Liver (tissue), 3 donors: Measurements from ENCODE around the gene PLEKHA6.

ENCODE experiments used
- ATF3 ChIP-seq: IDR thresholded peaks from 2 replicates; pipeline ENCODE4 v1.6.1; 2016; ENCODE audit warnings: antibody characterized with exemption
- CTCF ChIP-seq: fragments of 150-350 bp; IDR thresholded peaks from 2 replicates; pipeline ENCODE4 v1.5.1; 2017; ENCODE audit warnings: improper control_type of control experiment, low read depth, low read length; ENCODE audit not compliant: missing input control
- HNF4A ChIP-seq, 2 donors: conservative IDR thresholded peaks; 2 replicates each; pipeline ENCODE4 v1.6.1; 2016; ENCODE audit warnings: antibody characterized with exemption in 2 of 2, mild to moderate bottlenecking in 2 of 2
- HNF4G ChIP-seq: IDR thresholded peaks from 2 replicates; pipeline ENCODE4 v1.6.1; 2016; ENCODE audit warnings: antibody characterized with exemption
- MAX ChIP-seq: IDR thresholded peaks from 2 replicates; pipeline ENCODE4 v1.6.1; 2016; ENCODE audit warnings: antibody characterized with exemption
- NR2F2 ChIP-seq: IDR thresholded peaks from 2 replicates; pipeline ENCODE4 v1.6.1; 2016; ENCODE audit warnings: antibody characterized with exemption
- RAD21 ChIP-seq, 2 donors: IDR thresholded peaks; 2 replicates each; pipeline ENCODE4 v1.6.1; 2016; ENCODE audit warnings: antibody characterized with exemption in 2 of 2, mild to moderate bottlenecking in 2 of 2
- REST ChIP-seq: IDR thresholded peaks from 2 replicates; pipeline ENCODE4 v1.6.1; 2016; ENCODE audit warnings: antibody characterized with exemption, mild to moderate bottlenecking
- SP1 ChIP-seq: IDR thresholded peaks from 2 replicates; pipeline ENCODE4 v1.6.1; 2018; ENCODE audit warnings: antibody characterized with exemption, mild to moderate bottlenecking
- TAF1 ChIP-seq: conservative IDR thresholded peaks from 2 replicates; pipeline ENCODE4 v1.6.1; 2016; ENCODE audit warnings: antibody characterized with exemption, mild to moderate bottlenecking
- YY1 ChIP-seq: IDR thresholded peaks from 2 replicates; pipeline ENCODE4 v1.6.1; 2016; ENCODE audit warnings: antibody characterized with exemption, mild to moderate bottlenecking
- donor health status: healthy.
- donor health status: healthy.

GRCh38 chr1:204194771-204195170 is 165.0 kb downstream of the PLEKHA6 start:
- no peak for TF ChIP-seq RAD21 (IDR thresholded peaks at IDR 0.05)
- TF ChIP-seq CTCF = no peak
- TF ChIP-seq NR2F2 = no peak
- TF ChIP-seq TAF1 = no peak
- TF ChIP-seq YY1 = no peak
- TF ChIP-seq REST = no peak
- no peak for TF ChIP-seq SP1
- TF ChIP-seq ATF3 = no peak
- no peak for TF ChIP-seq MAX
- TF ChIP-seq HNF4A (conservative IDR thresholded peaks at IDR 0.05) = no peak
- TF ChIP-seq HNF4G = no peak
